Measurements from ENCODE around the gene MARCHF6.
"Not testable (repeated sequence)": the region's sequence is repeated elsewhere in the genome, so short reads cannot be mapped to it uniquely, and the experiment has no call there.

MARCHF6 gene

GRCh38 chr5:10364186-10364689 is 10.7 kb downstream of the MARCHF6 start:
- DNase-seq (ENCODE audit: extremely low read depth, low read depth) = no peak

GRCh38 chr5:10365782-10366181 is 12.3 kb downstream of the MARCHF6 start:
- DNase-seq (ENCODE audit: extremely low read depth, low read depth) = no peak
- no peak for TF ChIP-seq CTCF (IDR thresholded peaks at IDR 0.05; ENCODE audit: low read depth, low read length)

More at GRCh38 chr5:10364186-10364689, 10.7 kb downstream of the MARCHF6 start:
- no peak; the same call in 1 of the 2 replicates for TF ChIP-seq CTCF (IDR thresholded peaks at IDR 0.05; ENCODE audit: low read depth, low read length)

- TF ChIP-seq CTCF (IDR thresholded peaks at IDR 0.05; ENCODE audit: low read depth, low read length) = no peak
- no peak for DNase-seq (ENCODE audit: extremely low read depth, low read depth)
These were observed 13.1 kb downstream of the MARCHF6 start for GRCh38 chr5:10366310-10367272.

GRCh38 chr5:10367579-10367978 is 14.1 kb downstream of the MARCHF6 start:
- no peak for TF ChIP-seq CTCF (IDR thresholded peaks at IDR 0.05; ENCODE audit: low read depth, low read length)
- DNase-seq (ENCODE audit: extremely low read depth, low read depth) = no peak

GRCh38 chr5:10370931-10371330 is 17.4 kb downstream of the MARCHF6 start:
- DNase-seq (ENCODE audit: extremely low read depth, low read depth) = no peak
- TF ChIP-seq CTCF (IDR thresholded peaks at IDR 0.05; ENCODE audit: low read depth, low read length) = no peak

GRCh38 chr5:10371369-10371768 is 17.9 kb downstream of the MARCHF6 start:
- not testable (repeated sequence) for DNase-seq (ENCODE audit: extremely low read depth, low read depth)

- DNase-seq (ENCODE audit: extremely low read depth, low read depth) = no peak
- TF ChIP-seq CTCF (IDR thresholded peaks at IDR 0.05; ENCODE audit: low read depth, low read length) = no peak
These were observed 19.5 kb downstream of the MARCHF6 start for GRCh38 chr5:10372726-10373709.
